CD8-positive, alpha-beta memory T cell (primary cell): ENCODE results near the gene TMEM50B. TPM values are rescaled to one million over a fixed set of nuclear protein-coding genes. Genes with fewer than 3 reads are reported as not detected.
"Not testable (repeated sequence)": the region's sequence is repeated elsewhere in the genome, so short reads cannot be mapped to it uniquely, and the experiment has no call there.

Experiments used
- CTCF ChIA-PET: fragments of 350-600 bp; sonication (Branson Sonifier 250); formaldehyde crosslinking; loops from one replicate; lab custom pipeline; 2021; ENCODE audit warnings: antibody characterized with exemption; lab: Charles Lee
- POLR2A ChIA-PET: fragments of 350-600 bp; sonication (Branson Sonifier 250); formaldehyde crosslinking; loops from one replicate; lab custom pipeline; 2021; ENCODE audit warnings: antibody characterized with exemption; lab: Charles Lee
- DNase-seq, 5 donors: peaks; one replicate each; pipeline versions ENCODE4 v3.0.0 to v3.0.0-alpha.2; 2020 to 2022; ENCODE audit warnings: mixed read lengths in 1 of 5
- H3K27ac ChIP-seq: one replicate; pipeline ENCODE4 v1.7.0; 2013; ENCODE audit warnings: low read depth, mild to moderate bottlenecking, low read length, moderate library complexity
- H3K27me3 ChIP-seq: 2 replicates; pipeline ENCODE4 v1.7.0; 2013; ENCODE audit warnings: low read length, mild to moderate bottlenecking; ENCODE audit not compliant: insufficient read depth, poor library complexity, severe bottlenecking
- H3K36me3 ChIP-seq: 2 replicates; pipeline ENCODE4 v1.7.0; 2013; ENCODE audit warnings: mild to moderate bottlenecking, low read length, moderate library complexity; ENCODE audit not compliant: insufficient read depth
- H3K4me1 ChIP-seq: 2 replicates; pipeline ENCODE4 v1.7.0; 2013; ENCODE audit warnings: mild to moderate bottlenecking, low read length, moderate library complexity; ENCODE audit not compliant: insufficient read depth
- H3K4me3 ChIP-seq: 2 replicates; pipeline ENCODE4 v1.7.0; 2013; ENCODE audit warnings: mild to moderate bottlenecking, low read length
- H3K9me3 ChIP-seq: 2 replicates; pipeline ENCODE4 v1.7.0; 2013; ENCODE audit warnings: mild to moderate bottlenecking, low read length
- H3K27ac Mint-ChIP-seq, 8 donors: one replicate each; pipeline ENCODE4 v1.8.0; 2020 to 2021; ENCODE audit warnings: mixed read lengths in 8 of 8, mild to moderate bottlenecking in 6 of 8, inconsistent platforms in 3 of 8, moderate library complexity in 3 of 8
- H3K27me3 Mint-ChIP-seq, 2 donors: one replicate each; pipeline ENCODE4 v1.8.0; 2020 to 2021; ENCODE audit warnings: mixed read lengths in 2 of 2, mild to moderate bottlenecking in 1 of 2, moderate library complexity in 1 of 2
- H3K36me3 Mint-ChIP-seq, 3 donors: one replicate each; pipeline ENCODE4 v1.8.0; 2020 to 2021; ENCODE audit warnings: mixed read lengths in 3 of 3, inconsistent platforms in 1 of 3, mild to moderate bottlenecking in 1 of 3
- H3K4me1 Mint-ChIP-seq, 3 donors: one replicate each; pipeline ENCODE4 v1.8.0; 2020 to 2021; ENCODE audit warnings: mixed read lengths in 3 of 3, inconsistent platforms in 1 of 3, mild to moderate bottlenecking in 1 of 3
- H3K4me3 Mint-ChIP-seq, 7 donors: one replicate each; pipeline ENCODE4 v1.8.0; 2020 to 2021; ENCODE audit warnings: mixed read lengths in 7 of 7, mild to moderate bottlenecking in 6 of 7, moderate library complexity in 4 of 7, inconsistent platforms in 2 of 7
- H3K9me3 Mint-ChIP-seq, 5 donors: one replicate each; pipeline ENCODE4 v1.8.0; 2020 to 2022; ENCODE audit warnings: mixed read lengths in 5 of 5, mild to moderate bottlenecking in 3 of 5, moderate library complexity in 2 of 5, inconsistent platforms in 1 of 5
- polyA plus RNA-seq: library from polyadenylated mRNA; unstranded; fragments of 300-500 nt; fragmentation: Illumina TruSeq; gene quantifications from one replicate; pipeline ENCODE4 v1.2.3, GENCODE V29; 2021
- total RNA-seq, 2 experiments: library from RNA; stranded (reverse); gene quantifications; one replicate each; pipeline ENCODE4 v1.2.3, GENCODE V29; 2021

The TMEM50B gene
- total and polyA plus RNA-seq, 3 experiments from 2014 or later: 29.2 to 56.2 (median 29.4) TPM

GRCh38 chr21:33510826-33511225, 31.1 kb upstream of the TMEM50B start:
- Histone ChIP-seq H3K4me1 (no peaks in the 10 kb centered on the region), H3K36me3 (peaks cover 30% of the 10 kb centered on the region), H3K4me3 (no peak overlapping the region), H3K9me3 (no peaks in the 10 kb centered on the region), H3K27me3 (no peaks in the 10 kb centered on the region), H3K27ac (no peak overlapping the region)
- H3K4me3 Mint-ChIP-seq: no peak overlapping the region
- no peaks in the 10 kb centered on the region for H3K27me3 Mint-ChIP-seq
- H3K27ac Mint-ChIP-seq: peak overlapping the region in 1 of 8 donors; percentile 65
- POLR2A ChIA-PET: no interaction called here
- CTCF ChIA-PET: interaction anchor here (1.0 kb wide), 1 partner anchor 9 kb away, joined by 3 read pairs; no protein-coding TSS in a partner anchor
- peaks cover 0 to 3% (median 0%) of the 10 kb centered on the region in 5 donors for H3K9me3 Mint-ChIP-seq
- peaks cover 23 to 74% (median 36%) of the 10 kb centered on the region in 3 donors for H3K36me3 Mint-ChIP-seq
- no peak for DNase-seq
- H3K4me1 Mint-ChIP-seq: no peaks in the 10 kb centered on the region

GRCh38 chr21:33507003-33507402, 27.2 kb upstream of the TMEM50B start:
- H3K4me3 Mint-ChIP-seq, H3K9me3 ChIP-seq, H3K4me1 Mint-ChIP-seq, DNase-seq, CTCF ChIA-PET, H3K27ac Mint-ChIP-seq, H3K9me3 Mint-ChIP-seq, H3K27me3 ChIP-seq, H3K4me3 ChIP-seq, POLR2A ChIA-PET, H3K27ac ChIP-seq, H3K4me1 ChIP-seq, H3K27me3 Mint-ChIP-seq: not testable (repeated sequence)
- H3K36me3 Mint-ChIP-seq: peaks cover 26 to 81% (median 47%) of the 10 kb centered on the region in 3 donors
- H3K36me3 ChIP-seq: peaks cover 29% of the 10 kb centered on the region

- H3K27ac ChIP-seq: no peak overlapping the region
- no peak for DNase-seq
- no peaks in the 10 kb centered on the region for H3K9me3 ChIP-seq
- Mint-ChIP-seq H3K27ac (peak overlapping the region in 1 of 8 donors; percentile 43), H3K4me1 (no peaks in the 10 kb centered on the region), H3K4me3 (no peak overlapping the region), H3K27me3 (no peaks in the 10 kb centered on the region), H3K36me3 (peaks cover 24 to 73% (median 38%) of the 10 kb centered on the region in 3 donors), H3K9me3 (peaks cover 0 to 3% (median 0%) of the 10 kb centered on the region in 5 donors)
- ChIA-PET CTCF (interaction anchor here (0.6 kb wide), 1 partner anchor 99 kb away, joined by 3 read pairs; no protein-coding TSS in a partner anchor), POLR2A (interaction anchor here (0.7 kb wide), 1 partner anchor 26 kb away, joined by 3 read pairs; the partner anchor contains the start of gene TMEM50B)
- H3K4me3 ChIP-seq: no peak overlapping the region
- peaks cover 22% of the 10 kb centered on the region for H3K36me3 ChIP-seq
- H3K4me1 ChIP-seq: no peaks in the 10 kb centered on the region
- H3K27me3 ChIP-seq: no peaks in the 10 kb centered on the region
Measured at GRCh38 chr21:33505833-33506232, 26.1 kb upstream of the TMEM50B start.

GRCh38 chr21:33496345-33496744, 16.6 kb upstream of the TMEM50B start:
- no peak for DNase-seq
- peak overlapping the region in 1 of 8 donors; percentile 5 for H3K27ac Mint-ChIP-seq
- H3K27me3 ChIP-seq: no peaks in the 10 kb centered on the region
- no peak overlapping the region for H3K4me3 ChIP-seq
- peaks cover 4% of the 10 kb centered on the region for H3K4me1 ChIP-seq
- H3K27ac ChIP-seq: no peak overlapping the region
- ChIA-PET POLR2A (no interaction called here), CTCF (no interaction called here)
- H3K4me1 Mint-ChIP-seq: peaks cover 5 to 7% (median 7%) of the 10 kb centered on the region in 3 donors
- H3K36me3 ChIP-seq: no peaks in the 10 kb centered on the region
- H3K36me3 Mint-ChIP-seq: peaks cover 0 to 2% (median 0%) of the 10 kb centered on the region in 3 donors
- H3K4me3 Mint-ChIP-seq: no peak overlapping the region
- H3K27me3 Mint-ChIP-seq: peaks cover 0 to 4% of the 10 kb centered on the region in 2 donors
- H3K9me3 Mint-ChIP-seq: no peaks in the 10 kb centered on the region
- no peaks in the 10 kb centered on the region for H3K9me3 ChIP-seq

- Mint-ChIP-seq H3K36me3 (peaks cover 0 to 4% (median 0%) of the 10 kb centered on the region in 3 donors), H3K9me3 (no peaks in the 10 kb centered on the region), H3K27ac (no peak overlapping the region), H3K4me1 (peaks cover 7 to 11% (median 10%) of the 10 kb centered on the region in 3 donors), H3K4me3 (peak overlapping the region in 1 of 7 donors; percentile 27), H3K27me3 (peaks cover 0 to 4% of the 10 kb centered on the region in 2 donors)
- H3K36me3 ChIP-seq: no peaks in the 10 kb centered on the region
- H3K4me1 ChIP-seq: peaks cover 8% of the 10 kb centered on the region
- no peaks in the 10 kb centered on the region for H3K27me3 ChIP-seq
- no peak for DNase-seq
- ChIA-PET POLR2A (no interaction called here), CTCF (no interaction called here)
- no peak overlapping the region for H3K4me3 ChIP-seq
- H3K9me3 ChIP-seq: no peaks in the 10 kb centered on the region
- no peak overlapping the region for H3K27ac ChIP-seq
Measured at GRCh38 chr21:33495743-33496142, 16.0 kb upstream of the TMEM50B start.

GRCh38 chr21:33493756-33494155, 14.0 kb upstream of the TMEM50B start:
- Mint-ChIP-seq H3K27ac (peak overlapping the region in 1 of 8 donors; percentile 48), H3K4me3 (peak overlapping the region in 3 of 7 donors; percentile 20 to 73 (median 48)), H3K36me3 (peaks cover 0 to 4% (median 0%) of the 10 kb centered on the region in 3 donors), H3K27me3 (peaks cover 0 to 4% of the 10 kb centered on the region in 2 donors), H3K4me1 (peaks cover 9 to 14% (median 12%) of the 10 kb centered on the region in 3 donors), H3K9me3 (no peaks in the 10 kb centered on the region)
- DNase-seq: no peak
- Histone ChIP-seq H3K36me3 (no peaks in the 10 kb centered on the region), H3K27ac (no peak overlapping the region), H3K4me1 (peaks cover 9% of the 10 kb centered on the region), H3K4me3 (no peak overlapping the region), H3K9me3 (no peaks in the 10 kb centered on the region), H3K27me3 (no peaks in the 10 kb centered on the region)
- POLR2A ChIA-PET: no interaction called here
- CTCF ChIA-PET: interaction anchor here (0.8 kb wide), 1 partner anchor 14 kb away, joined by 3 read pairs; the partner anchor contains the start of gene TMEM50B

GRCh38 chr21:33492571-33492970, 12.8 kb upstream of the TMEM50B start:
- no peaks in the 10 kb centered on the region for H3K9me3 Mint-ChIP-seq
- Histone ChIP-seq H3K36me3 (no peaks in the 10 kb centered on the region), H3K9me3 (no peaks in the 10 kb centered on the region), H3K27me3 (no peaks in the 10 kb centered on the region), H3K4me1 (peaks cover 9% of the 10 kb centered on the region), H3K4me3 (no peak overlapping the region), H3K27ac (no peak overlapping the region)
- H3K27ac Mint-ChIP-seq: peak overlapping the region in 1 of 8 donors; percentile 74
- ChIA-PET POLR2A (interaction anchor here (0.7 to 4.0 kb wide), 2 partner anchors 13 to 98 kb away, joined by 4 to 77 read pairs; partner anchors contain the start of gene TMEM50B), CTCF (no interaction called here)
- peaks cover 9 to 14% (median 12%) of the 10 kb centered on the region in 3 donors for H3K4me1 Mint-ChIP-seq
- H3K27me3 Mint-ChIP-seq: peaks cover 0 to 4% of the 10 kb centered on the region in 2 donors
- peak overlapping the region in 1 of 7 donors; percentile 54 for H3K4me3 Mint-ChIP-seq
- no peak for DNase-seq
- H3K36me3 Mint-ChIP-seq: peaks cover 0 to 4% (median 0%) of the 10 kb centered on the region in 3 donors
